ENCODE results near the gene NEK7.

- TF ChIP-seq, protein P1, sequence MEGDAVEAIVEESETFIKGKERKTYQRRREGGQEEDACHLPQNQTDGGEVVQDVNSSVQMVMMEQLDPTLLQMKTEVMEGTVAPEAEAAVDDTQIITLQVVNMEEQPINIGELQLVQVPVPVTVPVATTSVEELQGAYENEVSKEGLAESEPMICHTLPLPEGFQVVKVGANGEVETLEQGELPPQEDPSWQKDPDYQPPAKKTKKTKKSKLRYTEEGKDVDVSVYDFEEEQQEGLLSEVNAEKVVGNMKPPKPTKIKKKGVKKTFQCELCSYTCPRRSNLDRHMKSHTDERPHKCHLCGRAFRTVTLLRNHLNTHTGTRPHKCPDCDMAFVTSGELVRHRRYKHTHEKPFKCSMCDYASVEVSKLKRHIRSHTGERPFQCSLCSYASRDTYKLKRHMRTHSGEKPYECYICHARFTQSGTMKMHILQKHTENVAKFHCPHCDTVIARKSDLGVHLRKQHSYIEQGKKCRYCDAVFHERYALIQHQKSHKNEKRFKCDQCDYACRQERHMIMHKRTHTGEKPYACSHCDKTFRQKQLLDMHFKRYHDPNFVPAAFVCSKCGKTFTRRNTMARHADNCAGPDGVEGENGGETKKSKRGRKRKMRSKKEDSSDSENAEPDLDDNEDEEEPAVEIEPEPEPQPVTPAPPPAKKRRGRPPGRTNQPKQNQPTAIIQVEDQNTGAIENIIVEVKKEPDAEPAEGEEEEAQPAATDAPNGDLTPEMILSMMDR (IDR thresholded peaks at IDR 0.05): no peak
- TF ChIP-seq POLR2A (IDR thresholded peaks at IDR 0.05) (no peak), POLR2AphosphoS5 (IDR thresholded peaks at IDR 0.05) (no peak)
Observed at GRCh38 chr1:198143797-198144196, 13.0 kb upstream of the NEK7 start.

All from sigmoid colon (tissue), 4 donors.